SK-N-SH (cell line): ENCODE measurements around the gene VGLL4.
"Not testable (repeated sequence)": the region's sequence is repeated elsewhere in the genome, so short reads cannot be mapped to it uniquely, and the experiment has no call there.

Experiments
- RAD21 ChIP-seq: IDR thresholded peaks from 2 replicates; pipeline ENCODE4 v1.6.1; 2012; ENCODE audit warnings: mild to moderate bottlenecking, low read length
- TAF1 ChIP-seq: IDR thresholded peaks from 2 replicates; pipeline ENCODE4 v1.6.1; 2012; ENCODE audit warnings: low read depth, mild to moderate bottlenecking, low read length, moderate library complexity, borderline replicate concordance

- TF ChIP-seq RAD21, TAF1: not testable (repeated sequence)
Observed at GRCh38 chr3:11513125-11513816, 130.4 kb downstream of the VGLL4 start.
